Measurements from ENCODE around the gene PHEX.

PHEX gene

DNA sequence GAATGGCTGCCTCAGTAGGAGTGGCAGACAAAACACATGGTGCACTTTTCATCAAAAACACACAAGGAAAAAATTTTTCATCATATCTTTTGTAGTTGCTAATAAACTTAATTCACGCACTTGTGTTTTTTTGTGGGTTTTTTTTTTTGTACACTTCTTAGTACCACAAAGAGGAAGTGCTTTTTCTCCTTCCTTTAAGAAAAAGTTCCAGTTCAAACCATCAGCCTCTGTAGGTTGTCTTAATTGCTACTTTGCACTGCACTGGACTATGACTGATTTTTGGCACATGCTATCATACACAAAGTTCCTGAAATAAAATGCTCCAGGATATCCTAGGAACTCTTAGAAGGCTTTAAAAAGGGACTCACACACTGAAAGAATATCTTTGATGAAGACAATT, at the start of gene PHEX:
Gene PHEX, plus strand, starts transcription at position 242 of the 400 bp plus-strand sequence. CDS start 681 bp downstream, outside the sequence.
- FAIRE-seq (no peak), DNase-seq (ENCODE audit: low spot score) (no peak)

GRCh38 chrX:21985332-21985777, 46.8 kb upstream of the PHEX start:
- FAIRE-seq (peak; percentile 92), DNase-seq (ENCODE audit: low spot score) (peak; percentile 66)

DNA sequence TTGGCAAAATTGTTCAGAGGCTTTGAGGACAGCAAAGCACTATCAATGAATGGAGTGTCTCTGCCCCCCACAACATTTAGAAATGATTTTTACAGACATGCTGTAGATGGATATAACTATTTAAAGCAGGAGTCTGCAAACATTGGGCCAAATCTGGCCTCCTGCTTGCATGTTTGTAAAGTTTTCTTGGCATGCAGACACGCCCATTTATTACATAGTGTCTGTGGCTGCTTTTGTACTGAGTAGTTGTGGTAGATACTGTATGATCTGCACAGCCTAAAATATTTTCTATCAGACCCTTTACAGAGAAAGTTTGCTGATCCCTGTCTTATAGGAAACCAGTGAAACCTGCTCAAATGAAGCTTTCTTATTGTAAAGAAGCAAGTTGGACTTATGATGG, 45.5 kb upstream of the PHEX start:
- no peak for DNase-seq (ENCODE audit: low spot score)
- FAIRE-seq: no peak

DNA sequence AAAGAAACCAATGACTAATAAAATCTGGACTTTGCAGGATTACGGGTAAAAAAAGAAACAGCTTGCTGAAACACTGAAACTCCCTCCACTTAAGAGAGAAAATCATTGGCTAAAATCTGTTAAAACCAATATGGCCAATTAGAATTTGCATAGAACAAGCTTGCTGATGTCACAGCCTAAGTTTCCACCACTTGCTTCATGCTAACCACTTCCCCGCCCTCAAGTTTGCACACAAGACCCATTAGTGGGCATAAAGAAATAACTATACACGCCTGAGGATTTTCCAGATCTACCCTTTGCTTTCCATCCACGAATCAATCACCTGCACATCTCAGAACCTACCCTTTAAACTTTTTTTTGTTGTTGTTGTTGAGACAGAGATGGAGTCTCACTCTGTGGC, 42.7 kb upstream of the PHEX start:
- no peak for DNase-seq (ENCODE audit: low spot score)
- FAIRE-seq: no peak

- FAIRE-seq (no peak), DNase-seq (ENCODE audit: low spot score) (no peak)
These were observed 41.3 kb upstream of the PHEX start for GRCh38 chrX:21990832-21991231.

- DNase-seq (ENCODE audit: low spot score) (no peak), FAIRE-seq (no peak)
These were observed 40.6 kb upstream of the PHEX start for GRCh38 chrX:21991504-21991903.

GRCh38 chrX:21993265-21993664, 38.9 kb upstream of the PHEX start:
- FAIRE-seq: no peak

GRCh38 chrX:21996872-21997455, 35.2 kb upstream of the PHEX start:
- FAIRE-seq (no peak), DNase-seq (ENCODE audit: low spot score) (no peak)

More at GRCh38 chrX:21993265-21993664, 38.9 kb upstream of the PHEX start:
- no peak for DNase-seq (ENCODE audit: low spot score)

DNA sequence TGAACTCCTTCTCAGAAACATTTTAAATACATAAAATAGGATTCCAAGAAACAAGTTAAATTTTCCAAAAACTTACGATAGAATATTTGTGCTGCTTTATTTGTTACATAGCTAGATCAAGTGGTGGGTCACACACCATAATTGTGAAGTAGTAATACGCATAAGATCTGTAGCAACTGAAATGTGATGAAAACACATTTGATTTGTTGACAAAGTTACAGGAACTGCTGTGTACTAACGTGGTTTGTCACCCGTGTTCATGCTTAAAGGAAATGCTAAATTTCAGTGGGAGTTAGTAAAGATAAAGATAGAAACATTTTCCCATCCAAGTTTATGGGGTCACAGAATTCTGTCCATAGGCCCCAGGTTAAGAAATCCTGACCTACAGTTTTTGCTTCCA, 34.1 kb upstream of the PHEX start:
- DNase-seq (ENCODE audit: low spot score) (no peak), FAIRE-seq (no peak)

GRCh38 chrX:22004866-22005265, 27.3 kb upstream of the PHEX start:
- FAIRE-seq (no peak), DNase-seq (ENCODE audit: low spot score) (no peak)

DNA sequence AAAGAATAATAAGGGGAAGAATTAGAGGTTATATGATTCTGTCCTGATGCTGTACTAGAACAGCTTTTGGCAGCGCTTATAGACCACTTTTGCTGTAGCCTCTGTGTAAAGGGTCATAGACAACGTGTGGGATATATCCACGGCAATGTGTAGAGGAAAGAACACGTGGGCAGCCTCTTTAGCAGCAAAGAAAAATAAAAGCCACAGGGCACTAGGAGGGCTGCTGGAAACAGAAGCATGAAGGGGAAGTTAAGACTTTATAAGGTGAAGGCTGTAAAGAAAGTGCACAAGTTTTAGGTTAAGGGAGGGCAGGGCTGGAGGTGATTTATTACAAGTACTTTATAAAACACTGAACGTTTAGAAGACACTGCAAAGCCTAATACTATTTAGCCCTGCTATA, 20.1 kb upstream of the PHEX start:
- DNase-seq (ENCODE audit: low spot score) (no peak), FAIRE-seq (no peak)

DNA sequence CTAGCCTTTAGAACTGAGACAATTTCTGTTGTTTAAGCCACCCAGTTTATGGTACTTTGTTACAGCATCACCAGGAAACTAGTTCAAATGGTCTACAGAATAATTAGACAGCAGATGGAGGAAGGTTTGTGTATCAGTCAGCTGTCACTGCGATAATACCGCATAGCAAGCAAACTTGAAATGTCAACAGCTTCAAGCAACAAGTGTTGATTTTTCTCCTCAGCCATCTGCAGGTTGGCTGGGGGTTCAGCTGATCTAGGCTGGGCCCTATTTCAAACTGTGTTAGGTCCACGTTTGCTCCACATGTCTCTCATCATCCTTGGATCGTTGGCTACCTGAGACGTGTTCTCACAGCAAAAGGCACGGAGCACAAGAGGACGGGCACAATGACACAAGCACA, 19.2 kb upstream of the PHEX start:
- FAIRE-seq (no peak), DNase-seq (ENCODE audit: low spot score) (no peak)

DNA sequence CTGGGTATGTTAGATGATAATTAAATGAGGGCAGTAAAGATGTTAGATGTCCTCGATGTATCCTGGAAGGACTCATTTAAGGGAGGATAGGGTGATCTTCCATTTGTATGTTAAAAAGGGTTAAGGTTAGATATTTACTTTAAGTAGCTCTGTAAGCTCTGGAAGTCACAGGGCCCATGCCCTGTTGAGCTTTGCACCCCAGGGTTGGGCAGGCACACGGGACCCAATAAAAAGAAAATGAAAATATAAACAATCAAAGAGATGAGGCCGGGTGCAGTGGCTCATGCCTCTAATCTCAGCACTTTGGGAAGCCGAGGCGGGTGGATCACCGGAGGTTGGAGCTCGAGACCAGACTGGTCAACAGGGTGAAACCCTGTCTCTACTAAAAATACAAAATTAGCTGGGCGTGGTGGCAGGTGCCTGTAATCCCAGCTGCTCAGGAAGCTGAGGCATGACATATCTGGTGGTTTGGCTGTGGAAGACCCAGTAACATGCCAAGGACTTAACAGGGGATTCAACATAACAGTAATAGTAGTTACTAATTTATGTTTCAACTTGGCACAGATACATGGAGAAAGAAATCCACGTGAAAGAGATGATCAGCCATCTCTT, 16.9 kb upstream of the PHEX start:
- no peak for DNase-seq (ENCODE audit: low spot score)
- no peak for FAIRE-seq

- no peak for DNase-seq (ENCODE audit: low spot score)
- FAIRE-seq: no peak
These were observed 10.3 kb upstream of the PHEX start for GRCh38 chrX:22021751-22022324.

DNA sequence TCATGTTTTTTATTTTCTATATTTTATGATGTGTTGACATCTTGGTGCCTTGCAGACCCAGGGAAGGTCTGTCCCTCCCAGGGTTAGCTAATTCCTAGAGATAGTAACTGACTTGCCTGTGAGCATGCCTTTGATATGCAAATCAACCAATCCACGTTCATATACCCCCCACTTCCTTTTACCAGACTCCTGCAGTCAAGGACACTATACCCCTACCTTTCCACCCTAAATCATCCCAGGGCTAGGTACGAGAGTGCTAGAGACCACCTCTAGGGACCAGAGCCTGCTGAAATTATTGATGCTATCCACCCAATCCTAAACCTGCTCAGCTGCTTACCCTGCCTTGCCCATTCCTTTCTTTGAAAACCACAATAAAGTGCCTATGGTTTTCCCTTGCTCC, 7.5 kb upstream of the PHEX start:
- DNase-seq (ENCODE audit: low spot score): no peak
- no peak for FAIRE-seq

DNA sequence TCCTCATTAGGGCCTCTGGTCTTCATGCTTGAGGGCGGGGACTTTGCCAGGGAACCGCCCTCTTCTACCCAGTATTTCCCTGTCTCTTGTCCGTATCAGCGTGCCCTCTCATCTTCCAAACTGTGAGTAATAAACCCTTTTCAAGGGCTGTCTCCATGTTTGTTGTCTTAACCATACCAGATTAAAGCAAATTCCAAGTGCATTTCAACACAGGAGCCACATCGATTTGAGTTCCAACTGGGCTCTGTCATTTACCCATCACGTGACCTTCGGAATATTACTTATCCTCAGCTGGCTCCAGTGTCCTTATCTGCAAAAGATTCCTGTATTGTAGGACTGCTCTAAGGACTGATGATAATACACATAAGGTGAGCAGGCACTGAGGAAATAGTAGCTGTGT, 6.4 kb upstream of the PHEX start:
- no peak for FAIRE-seq
- no peak for DNase-seq (ENCODE audit: low spot score)

DNA sequence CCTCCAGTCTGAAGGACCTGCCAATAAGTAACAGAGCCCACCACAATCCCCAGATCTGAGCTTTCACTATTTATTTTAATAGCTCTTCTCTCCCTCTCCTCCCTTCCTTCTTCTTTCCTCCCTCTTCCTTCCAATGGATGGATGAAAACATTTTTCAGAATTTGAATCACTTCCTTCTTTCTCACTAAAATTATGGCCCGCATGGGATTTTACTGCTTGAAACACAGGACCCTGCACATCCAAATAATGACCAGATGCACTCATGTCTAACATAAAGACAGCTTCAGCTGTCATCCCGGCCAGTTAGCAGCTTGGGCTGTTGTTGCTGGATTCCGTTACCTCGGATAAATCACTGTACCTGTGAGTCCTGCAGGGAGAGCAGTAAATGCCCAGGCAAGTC, 5.4 kb upstream of the PHEX start:
- DNase-seq (ENCODE audit: low spot score) (no peak), FAIRE-seq (no peak)

GRCh38 chrX:22032506-22032905, 381 bp downstream of the PHEX start:
- DNase-seq (ENCODE audit: low spot score): no peak
- no peak for FAIRE-seq

DNA sequence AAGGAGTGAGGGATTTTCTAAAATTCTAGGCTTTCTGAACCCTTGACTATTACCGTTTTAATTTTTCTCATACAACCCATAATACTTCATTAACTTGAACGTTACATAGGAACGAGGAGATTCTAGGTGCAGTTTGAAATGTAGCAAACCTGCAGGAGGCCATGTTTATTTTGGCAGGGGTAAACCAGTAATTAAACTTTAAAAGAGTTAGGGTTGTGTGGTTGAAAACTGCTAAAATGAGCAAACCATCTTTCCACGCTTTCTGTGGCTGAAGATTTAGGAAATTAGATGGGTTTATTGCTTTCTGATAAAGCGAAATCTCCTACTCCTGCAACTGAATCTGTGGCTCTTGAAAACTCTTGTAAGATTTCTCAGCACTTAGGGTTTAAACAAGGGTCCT, 1.7 kb downstream of the PHEX start:
- DNase-seq (ENCODE audit: low spot score): no peak
- no peak for FAIRE-seq

DNA sequence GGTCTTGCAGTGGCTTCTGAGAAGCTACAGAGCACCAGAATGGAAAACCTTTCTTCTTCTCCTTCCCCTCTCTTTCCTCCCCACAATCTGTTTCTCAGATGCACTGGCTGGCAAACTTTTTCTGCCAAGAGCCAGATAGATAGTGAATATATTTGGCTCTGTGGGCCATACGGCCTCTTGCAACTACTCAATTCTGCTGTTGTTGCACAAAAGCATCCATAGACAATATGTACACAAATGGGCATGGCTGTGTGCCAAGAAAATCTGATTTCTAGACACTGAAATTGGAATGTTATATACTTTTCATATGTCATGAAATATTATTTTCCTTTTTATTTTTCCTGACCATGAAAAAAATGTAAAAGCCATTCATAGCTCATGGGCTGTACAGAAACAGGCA, 3.1 kb downstream of the PHEX start:
- DNase-seq (ENCODE audit: low spot score): no peak
- no peak for FAIRE-seq

- FAIRE-seq (no peak), DNase-seq (ENCODE audit: low spot score) (no peak)
These were observed 5.1 kb downstream of the PHEX start for GRCh38 chrX:22037225-22037624.

DNA sequence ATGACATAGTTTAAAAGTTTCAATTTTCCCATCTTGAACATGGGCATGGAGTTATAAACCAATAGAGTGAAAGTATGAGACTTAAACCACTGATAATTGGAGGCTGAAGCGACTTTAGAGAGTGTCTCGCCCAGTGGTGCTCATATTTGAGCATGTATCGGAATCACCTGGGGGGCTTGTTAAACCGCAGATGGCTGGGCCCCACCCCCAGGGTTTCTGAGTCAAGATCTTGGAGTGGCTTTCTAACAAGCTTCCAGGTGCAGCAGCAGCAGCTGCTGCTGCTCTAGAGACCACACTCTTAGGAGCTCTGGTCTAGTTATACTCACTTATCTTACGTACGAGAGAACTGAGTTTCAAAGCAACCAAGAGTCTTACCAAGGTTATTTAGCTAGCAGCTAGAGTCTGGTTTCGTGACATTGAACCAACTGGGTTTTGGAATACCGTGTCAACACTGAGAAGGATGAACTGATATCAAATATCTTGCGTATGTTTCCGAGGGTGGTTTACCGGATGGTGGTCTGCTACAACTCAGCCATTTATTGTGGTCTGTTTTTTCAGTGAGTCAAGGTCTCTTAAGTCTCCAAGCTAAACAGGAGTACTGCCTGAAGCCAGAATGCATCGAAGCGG, 5.9 kb downstream of the PHEX start:
- FAIRE-seq: no peak

DNA sequence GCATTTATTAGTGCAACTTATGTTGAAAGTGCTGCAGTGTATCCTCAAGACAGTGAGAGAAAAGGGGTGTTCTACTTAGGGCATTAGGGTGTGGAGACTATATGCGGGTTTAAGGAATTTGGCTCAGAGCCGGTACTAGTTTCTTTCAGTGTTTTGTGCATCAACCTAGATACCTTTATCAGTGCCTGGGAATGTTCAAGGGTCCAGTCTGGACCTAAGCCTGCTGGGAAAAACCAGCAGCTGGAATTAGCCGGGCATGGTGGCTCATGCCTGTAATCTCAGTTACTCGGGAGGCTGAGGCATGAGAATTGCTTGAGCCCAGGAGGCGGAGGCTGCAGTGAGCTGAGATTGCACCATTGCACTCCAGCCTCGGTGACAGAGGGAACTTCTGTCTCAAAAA, 7.4 kb downstream of the PHEX start:
- no peak for FAIRE-seq
- no peak for DNase-seq (ENCODE audit: low spot score)

More for the DNA sequence above, 5.9 kb downstream of the PHEX start:
- DNase-seq (ENCODE audit: low spot score): no peak

All from RCC 7860 (cell line).